GM21515 (cell line): ENCODE data around the gene S1PR3.

ENCODE experiments used
- ATAC-seq: cut with Tn5 transposase; IDR thresholded peaks from one replicate; pipeline ENCODE4 v1.9.1; 2021; ENCODE audit not compliant: unreplicated experiment

Gene S1PR3

GRCh38 chr9:88990729-88991065 lies 571 bp upstream of the S1PR3 start:
- ATAC-seq, result no peak

- no peak for ATAC-seq
Measured at GRCh38 chr9:88992556-88992955, 1.3 kb downstream of the S1PR3 start.

DNA sequence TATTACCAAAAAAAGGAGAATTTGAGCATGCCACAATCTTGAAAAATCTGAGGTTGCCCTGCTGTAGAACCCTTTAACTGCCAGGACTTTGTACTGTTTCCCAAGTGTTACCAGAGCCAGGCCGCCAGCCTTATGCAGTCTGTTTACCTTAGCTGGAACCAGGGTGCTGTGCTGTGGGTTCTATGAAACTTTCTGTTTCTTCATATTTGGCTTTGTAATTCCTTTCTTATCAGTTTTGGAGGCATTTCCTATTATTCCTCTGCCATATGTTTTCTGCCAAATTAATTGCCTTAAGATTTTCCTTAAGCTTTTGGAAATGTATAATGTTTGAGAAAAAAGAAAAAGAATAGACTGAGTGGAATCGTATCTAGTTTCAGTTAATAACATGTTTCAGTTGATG lies 2.1 kb downstream of the S1PR3 start:
- ATAC-seq, result no peak

DNA sequence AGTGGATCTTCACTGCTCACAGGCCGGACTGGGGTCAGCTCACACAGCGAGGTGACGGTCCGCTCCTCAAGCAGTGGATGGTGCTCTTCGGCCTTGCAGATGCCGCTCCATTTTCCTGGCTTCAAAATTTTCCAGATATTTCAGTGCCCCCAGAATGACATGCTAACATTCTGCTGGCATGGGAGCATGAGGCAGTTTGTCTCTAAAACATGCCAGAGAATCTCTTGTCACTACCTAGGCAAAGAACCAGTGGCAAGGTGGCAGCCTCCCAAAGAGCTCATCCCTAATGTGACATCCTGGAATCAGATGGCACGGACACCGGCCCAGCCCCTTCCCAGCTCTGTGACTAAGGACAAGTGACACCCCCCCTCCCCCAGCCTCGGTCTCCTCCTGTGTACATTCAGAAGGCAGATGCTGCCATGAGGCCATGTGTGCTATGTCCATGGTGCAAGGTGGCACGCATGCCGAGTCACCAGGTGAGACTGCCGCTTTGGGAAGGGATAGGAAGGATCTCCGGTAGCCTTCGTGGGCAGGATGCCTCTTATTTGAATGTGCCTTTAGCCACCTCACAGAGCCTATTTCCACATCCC lies 2.7 kb downstream of the S1PR3 start:
- no peak for ATAC-seq

DNA sequence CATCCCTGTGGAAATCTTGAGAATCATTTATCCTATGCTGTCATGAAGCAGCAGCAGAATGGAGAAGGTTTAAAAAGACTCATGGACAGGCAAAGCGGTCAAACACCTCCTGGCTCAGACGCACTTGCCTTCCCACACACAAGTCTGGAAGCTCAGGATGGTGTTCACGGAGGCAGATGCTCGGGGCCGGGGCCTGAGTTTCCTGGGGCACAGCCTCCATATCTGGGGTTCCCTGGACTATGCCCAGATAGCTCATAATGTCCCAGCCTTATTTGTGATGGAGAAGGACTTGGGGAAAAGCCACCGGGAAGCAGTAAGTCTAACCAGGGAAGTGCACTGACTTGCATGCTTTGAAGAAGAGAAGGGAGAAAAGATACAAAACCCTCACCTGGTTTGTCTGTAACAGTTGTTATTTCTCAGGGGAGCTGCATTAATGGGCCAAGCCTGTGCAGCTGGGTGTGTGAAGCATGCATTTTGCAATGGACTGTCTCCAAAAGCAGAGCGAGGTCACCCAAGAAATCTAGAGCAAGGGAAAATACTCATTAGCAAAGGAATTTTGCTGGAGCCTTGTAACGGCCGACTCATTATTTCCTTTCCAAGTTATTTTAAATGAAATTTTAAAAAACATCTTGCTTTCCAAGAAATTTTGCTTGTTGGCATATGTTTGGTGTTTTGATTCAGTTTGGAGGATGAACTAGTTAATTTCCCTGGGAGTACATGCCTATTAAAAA lies 3.4 kb downstream of the S1PR3 start:
- ATAC-seq, result no peak

DNA sequence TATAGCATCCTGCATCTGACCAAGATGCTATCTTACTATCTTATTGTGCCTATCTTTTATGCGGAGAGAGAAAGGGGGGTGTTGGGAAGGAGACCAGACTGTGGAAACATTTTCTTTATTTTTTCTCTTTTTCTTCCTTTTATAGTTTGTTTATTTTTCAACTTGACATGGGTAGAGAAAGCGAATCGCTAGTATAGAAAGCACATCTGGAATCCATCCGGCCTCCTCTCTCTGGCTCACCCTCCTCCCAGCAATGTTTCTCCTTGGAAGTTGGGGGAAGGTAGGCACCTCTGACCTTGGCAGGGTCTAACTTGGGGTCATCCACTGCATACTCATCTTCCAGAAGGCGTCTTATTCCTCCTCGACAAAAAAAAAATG lies 3.9 kb downstream of the S1PR3 start:
- no peak for ATAC-seq

DNA sequence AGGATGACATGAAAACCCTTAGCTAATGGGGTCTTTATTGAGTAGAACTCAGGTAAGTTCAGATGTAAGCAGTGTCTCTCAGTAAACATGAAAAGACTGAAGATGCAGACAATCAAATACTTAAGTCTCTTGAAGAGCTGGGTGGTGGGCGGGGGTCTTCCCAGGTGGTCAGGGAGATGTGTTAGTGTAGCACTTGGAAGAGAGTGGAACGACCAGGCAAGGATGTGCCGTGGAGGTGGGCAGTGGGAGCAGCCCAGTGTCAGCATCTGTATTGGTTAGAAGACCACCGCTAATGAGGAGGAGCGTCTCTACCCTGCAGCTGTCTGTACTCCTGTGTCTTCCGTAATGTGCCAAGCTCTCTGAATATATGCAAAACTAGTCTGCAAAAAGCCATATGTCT lies 4.4 kb downstream of the S1PR3 start:
- ATAC-seq, result no peak

- no peak for ATAC-seq
Measured at GRCh38 chr9:88996046-88996920, 5.0 kb downstream of the S1PR3 start.

GRCh38 chr9:88996921-88997235 lies 5.6 kb downstream of the S1PR3 start:
- ATAC-seq, result no peak

GRCh38 chr9:88997646-88998045 lies 6.4 kb downstream of the S1PR3 start:
- no peak for ATAC-seq

- ATAC-seq, result no peak
Measured at GRCh38 chr9:88998503-88998902, 7.2 kb downstream of the S1PR3 start.

GRCh38 chr9:88998911-88999310 lies 7.6 kb downstream of the S1PR3 start:
- ATAC-seq, result no peak

- no peak for ATAC-seq
Measured at GRCh38 chr9:89000371-89000781, 9.1 kb downstream of the S1PR3 start.

DNA sequence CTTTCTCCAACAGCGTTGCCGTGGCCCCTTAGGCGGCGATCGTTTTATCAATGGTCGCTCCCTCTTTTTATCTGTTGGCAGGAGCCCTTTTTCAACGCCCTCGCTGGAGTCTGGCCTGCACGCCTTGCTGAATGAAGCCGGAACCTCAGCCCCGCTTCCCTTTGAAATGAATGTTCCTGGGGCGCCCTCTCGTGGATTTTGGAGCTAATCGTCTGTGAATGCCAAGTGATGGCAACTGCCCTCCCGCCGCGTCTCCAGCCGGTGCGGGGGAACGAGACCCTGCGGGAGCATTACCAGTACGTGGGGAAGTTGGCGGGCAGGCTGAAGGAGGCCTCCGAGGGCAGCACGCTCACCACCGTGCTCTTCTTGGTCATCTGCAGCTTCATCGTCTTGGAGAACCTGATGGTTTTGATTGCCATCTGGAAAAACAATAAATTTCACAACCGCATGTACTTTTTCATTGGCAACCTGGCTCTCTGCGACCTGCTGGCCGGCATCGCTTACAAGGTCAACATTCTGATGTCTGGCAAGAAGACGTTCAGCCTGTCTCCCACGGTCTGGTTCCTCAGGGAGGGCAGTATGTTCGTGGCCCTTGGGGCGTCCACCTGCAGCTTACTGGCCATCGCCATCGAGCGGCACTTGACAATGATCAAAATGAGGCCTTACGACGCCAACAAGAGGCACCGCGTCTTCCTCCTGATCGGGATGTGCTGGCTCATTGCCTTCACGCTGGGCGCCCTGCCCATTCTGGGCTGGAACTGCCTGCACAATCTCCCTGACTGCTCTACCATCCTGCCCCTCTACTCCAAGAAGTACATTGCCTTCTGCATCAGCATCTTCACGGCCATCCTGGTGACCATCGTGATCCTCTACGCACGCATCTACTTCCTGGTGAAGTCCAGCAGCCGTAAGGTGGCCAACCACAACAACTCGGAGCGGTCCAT lies 10.0 kb downstream of the S1PR3 start:
- no peak for ATAC-seq

- no peak for ATAC-seq
Measured at GRCh38 chr9:89001917-89002540, 10.8 kb downstream of the S1PR3 start.

- ATAC-seq, result no peak
Measured at GRCh38 chr9:89002987-89003386, 11.7 kb downstream of the S1PR3 start.

GRCh38 chr9:89005323-89005722 lies 14.1 kb downstream of the S1PR3 start:
- no peak for ATAC-seq

- no peak for ATAC-seq
Measured at GRCh38 chr9:89006267-89006666, 15.0 kb downstream of the S1PR3 start.

DNA sequence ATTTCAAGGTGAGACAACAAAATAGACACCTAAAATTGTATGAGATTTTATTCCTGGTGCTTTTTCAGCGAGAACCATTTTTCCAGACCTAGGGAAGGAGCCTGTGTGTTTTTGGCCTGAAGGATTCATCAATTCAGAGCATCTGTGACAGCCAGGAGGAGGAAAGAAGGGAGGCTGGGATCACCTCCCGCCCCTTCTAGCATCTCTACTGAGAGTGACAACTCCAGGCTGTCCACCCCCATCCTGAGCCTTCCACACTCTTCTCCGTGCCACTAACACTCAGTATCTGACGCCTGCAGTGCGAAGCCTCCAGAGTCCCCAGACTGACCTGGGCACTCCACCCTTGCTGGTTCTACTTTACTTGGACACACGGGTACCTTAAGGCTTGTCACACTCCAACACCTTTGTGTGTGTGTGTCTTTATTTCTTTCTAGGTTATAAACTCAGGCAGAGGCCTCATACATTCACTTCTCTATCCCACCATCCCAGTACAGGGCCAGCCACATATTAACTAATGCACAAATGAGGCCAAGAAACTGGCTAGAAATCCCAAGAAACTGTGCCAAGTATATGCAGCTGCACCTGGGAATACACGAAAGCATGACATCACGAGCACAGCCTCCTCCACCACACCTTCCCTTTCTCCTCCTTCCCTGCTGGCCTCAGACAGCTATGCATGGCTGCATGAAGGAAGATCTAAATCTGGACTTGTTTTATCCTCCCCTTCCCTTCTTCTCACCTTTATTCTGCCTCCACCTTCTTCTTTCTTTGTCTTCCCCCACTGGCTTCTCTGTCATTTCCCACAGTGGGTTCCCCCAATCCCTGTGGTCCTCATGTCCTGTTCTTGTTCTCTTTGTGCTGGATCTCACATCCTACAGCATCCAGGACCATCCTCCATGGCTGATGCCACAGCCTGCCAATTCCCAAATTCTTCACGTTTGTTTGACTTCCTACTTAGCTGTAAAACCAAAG lies 16.0 kb downstream of the S1PR3 start:
- no peak for ATAC-seq
